Gastrocnemius medialis (tissue), 4 donors: ENCODE results near the gene PAK4. TPM values are rescaled to one million over a fixed set of nuclear protein-coding genes. Genes with fewer than 3 reads are reported as not detected.

Source experiments
- ATAC-seq, 2 donors: fragments of 150-250 bp; one replicate each; pipeline ENCODE4 v1.9.1; 2016
- DNase-seq, 2 donors: peaks; one replicate each; pipeline ENCODE4 v3.0.0-alpha.2; 2019
- H3K27ac ChIP-seq, 4 donors: fragments of 200-600 bp; sonication (generic); 1 replicate in 1 of 4; 2 replicates in 3 of 4; pipeline ENCODE4 v1.5.1; 2016 to 2018; ENCODE audit warnings: mild to moderate bottlenecking in 2 of 4, moderate library complexity in 1 of 4
- H3K27me3 ChIP-seq, 3 donors: fragments of 200-600 bp; sonication (generic) in 2 of 3; 1 replicate in 1 of 3; 2 replicates in 2 of 3; pipeline versions ENCODE4 v1.5.1 to v1.6.0; 2016 to 2019; ENCODE audit warnings: mild to moderate bottlenecking in 1 of 3, moderate library complexity in 1 of 3
- H3K36me3 ChIP-seq, 2 donors: fragments of 200-600 bp; sonication (generic) in 1 of 2; one replicate each; pipeline ENCODE4 v1.5.1; 2017 to 2018
- H3K4me1 ChIP-seq, 2 donors: fragments of 200-600 bp; sonication (generic) in 1 of 2; one replicate each; pipeline ENCODE4 v1.5.1; 2016 to 2017; ENCODE audit warnings: mild to moderate bottlenecking in 2 of 2
- H3K4me3 ChIP-seq, 4 donors: fragments of 200-600 bp; sonication (generic) in 3 of 4; 1 replicate in 1 of 4; 2 replicates in 3 of 4; pipeline ENCODE4 v1.5.1; 2016 to 2019; ENCODE audit warnings: mild to moderate bottlenecking in 2 of 4
- H3K9me3 ChIP-seq, 3 donors: fragments of 200-600 bp; sonication (generic) in 2 of 3; 1 replicate in 1 of 3; 2 replicates in 2 of 3; pipeline ENCODE4 v1.5.1; 2016 to 2019
- CTCF ChIP-seq, 5 experiments: fragments of 450-650 bp in 3 of 5; fragments of 200-600 bp in 2 of 5; sonication (generic) in 2 of 5; IDR thresholded peaks in 4 of 5; conservative IDR thresholded peaks in 1 of 5; 1 replicate in 4 of 5; 2 replicates in 1 of 5; pipeline ENCODE4 v1.5.1; 2016 to 2019; ENCODE audit warnings: antibody characterized with exemption in 5 of 5, mild to moderate bottlenecking in 3 of 5, moderate library complexity in 3 of 5
- POLR2A ChIP-seq, 2 donors: fragments of 450-650 bp; IDR thresholded peaks; one replicate each; pipeline ENCODE4 v1.6.1; 2017; ENCODE audit warnings: antibody characterized with exemption in 2 of 2, mild to moderate bottlenecking in 2 of 2, moderate library complexity in 2 of 2
- in situ Hi-C, 4 donors: fragments of 200-750 bp; cut with MboI; loops; one replicate each; pipeline versions ENCODE4 v1.15.0 to v1.8.0; 2017; ENCODE audit warnings: low sequenced_read_pairs in 4 of 4
- intact Hi-C: fragments of 100-400 bp; cut with DNase I; formaldehyde crosslinking; loops from one replicate; pipeline ENCODE4 v1.15.1; 2023; ENCODE audit warnings: low total_unique reads
- total RNA-seq, 4 donors: library from RNA; depleted of rRNA; stranded (reverse); fragments of >200 nt; gene quantifications; one replicate each; pipeline versions ENCODE4 v1.1.0 to v1.2.3, GENCODE V29; 2016

The PAK4 gene
- total RNA-seq, 4 donors from 2014 or later: 4.7 to 11.7 (median 8.3) TPM

GRCh38 chr19:39203372-39204341, 78.1 kb downstream of the PAK4 start, which contains the start of gene SYCN:
Gene SYCN (minus strand): TSS chr19:39204263. CDS start chr19:39204254, 9 bp downstream.
- ATAC-seq: no peak

DNA sequence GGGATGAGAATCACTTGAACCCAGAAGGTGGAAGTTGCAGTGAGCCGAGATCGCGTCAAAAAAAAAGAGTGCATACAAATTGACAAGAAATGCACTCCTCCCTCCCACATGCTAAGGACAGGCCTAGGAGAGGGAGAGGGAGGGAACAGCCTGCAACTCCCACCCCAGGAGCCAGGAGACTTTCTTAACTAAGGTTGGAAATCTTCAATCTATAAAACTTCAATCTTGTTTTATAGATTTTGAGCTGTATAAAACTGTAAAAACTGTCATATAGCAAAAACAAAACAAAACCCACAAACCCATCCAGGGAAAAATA, 79.8 kb downstream of the PAK4 start:
- peaks cover 38 to 42% (median 39%) of the 10 kb centered on the region in 3 donors for H3K27me3 ChIP-seq
- H3K4me3 ChIP-seq: no peak overlapping the region
- in situ Hi-C loops: no loop called here
- H3K27ac ChIP-seq: no peak overlapping the region
- DNase-seq (no peak), ATAC-seq (no peak)
- H3K4me1 ChIP-seq: no peaks in the 10 kb centered on the region
- no peaks in the 10 kb centered on the region for H3K36me3 ChIP-seq
- TF ChIP-seq POLR2A (IDR thresholded peaks at IDR 0.05) (no peak), CTCF (IDR thresholded peaks at IDR 0.05 in 4 of 5, conservative IDR thresholded peaks at IDR 0.05 in 1 of 5) (no peak)
- no peaks in the 10 kb centered on the region for H3K9me3 ChIP-seq
- intact Hi-C loops: no loop called here

More at GRCh38 chr19:39203372-39204341, 78.1 kb downstream of the PAK4 start, which contains the start of gene SYCN:
- intact Hi-C loops: no loop called here
- H3K4me1 ChIP-seq: no peaks in the 10 kb centered on the region
- H3K9me3 ChIP-seq: no peaks in the 10 kb centered on the region
- no peak within 1 kb of the TSS for H3K27ac ChIP-seq
- in situ Hi-C loops: no loop called here
- TF ChIP-seq POLR2A (IDR thresholded peaks at IDR 0.05): no peak
- no peak for TF ChIP-seq CTCF (IDR thresholded peaks at IDR 0.05 in 4 of 5, conservative IDR thresholded peaks at IDR 0.05 in 1 of 5)
- no peaks in the 10 kb centered on the region for H3K36me3 ChIP-seq
- DNase-seq: no peak
- H3K27me3 ChIP-seq: peaks cover 47 to 56% (median 53%) of the 10 kb centered on the region in 3 donors
- no peak within 1 kb of the TSS for H3K4me3 ChIP-seq

- Histone ChIP-seq H3K27me3 (peaks cover 32 to 35% (median 35%) of the 10 kb centered on the region in 3 donors), H3K9me3 (no peaks in the 10 kb centered on the region), H3K4me1 (no peaks in the 10 kb centered on the region), H3K4me3 (no peak overlapping the region), H3K36me3 (no peaks in the 10 kb centered on the region), H3K27ac (no peak overlapping the region)
- in situ Hi-C loops: no loop called here
- DNase-seq (no peak), ATAC-seq (no peak)
- intact Hi-C loops: no loop called here
- TF ChIP-seq CTCF (IDR thresholded peaks at IDR 0.05 in 4 of 5, conservative IDR thresholded peaks at IDR 0.05 in 1 of 5) (no peak), POLR2A (IDR thresholded peaks at IDR 0.05) (no peak)
Observed at GRCh38 chr19:39206122-39206521, 80.5 kb downstream of the PAK4 start.

- H3K27ac ChIP-seq: no peak overlapping the region
- no peak for DNase-seq
- intact Hi-C loops (no loop called here), in situ Hi-C loops (no loop called here)
- H3K27me3 ChIP-seq: peaks cover 23 to 26% (median 24%) of the 10 kb centered on the region in 3 donors
- H3K4me3 ChIP-seq: no peak overlapping the region
- TF ChIP-seq POLR2A (IDR thresholded peaks at IDR 0.05) (no peak), CTCF (IDR thresholded peaks at IDR 0.05 in 4 of 5, conservative IDR thresholded peaks at IDR 0.05 in 1 of 5) (no peak)
- H3K4me1 ChIP-seq: no peaks in the 10 kb centered on the region
- no peak for ATAC-seq
- no peaks in the 10 kb centered on the region for H3K36me3 ChIP-seq
- no peaks in the 10 kb centered on the region for H3K9me3 ChIP-seq
Observed at GRCh38 chr19:39207293-39207836, 81.8 kb downstream of the PAK4 start.
